ENCODE data around the gene PKDREJ.
A peak's percentile ranks its signal among the peaks of the same experiment; 100 is the strongest.
"Not testable (repeated sequence)": the region's sequence is repeated elsewhere in the genome, so short reads cannot be mapped to it uniquely, and the experiment has no call there.

The PKDREJ gene, protein sequence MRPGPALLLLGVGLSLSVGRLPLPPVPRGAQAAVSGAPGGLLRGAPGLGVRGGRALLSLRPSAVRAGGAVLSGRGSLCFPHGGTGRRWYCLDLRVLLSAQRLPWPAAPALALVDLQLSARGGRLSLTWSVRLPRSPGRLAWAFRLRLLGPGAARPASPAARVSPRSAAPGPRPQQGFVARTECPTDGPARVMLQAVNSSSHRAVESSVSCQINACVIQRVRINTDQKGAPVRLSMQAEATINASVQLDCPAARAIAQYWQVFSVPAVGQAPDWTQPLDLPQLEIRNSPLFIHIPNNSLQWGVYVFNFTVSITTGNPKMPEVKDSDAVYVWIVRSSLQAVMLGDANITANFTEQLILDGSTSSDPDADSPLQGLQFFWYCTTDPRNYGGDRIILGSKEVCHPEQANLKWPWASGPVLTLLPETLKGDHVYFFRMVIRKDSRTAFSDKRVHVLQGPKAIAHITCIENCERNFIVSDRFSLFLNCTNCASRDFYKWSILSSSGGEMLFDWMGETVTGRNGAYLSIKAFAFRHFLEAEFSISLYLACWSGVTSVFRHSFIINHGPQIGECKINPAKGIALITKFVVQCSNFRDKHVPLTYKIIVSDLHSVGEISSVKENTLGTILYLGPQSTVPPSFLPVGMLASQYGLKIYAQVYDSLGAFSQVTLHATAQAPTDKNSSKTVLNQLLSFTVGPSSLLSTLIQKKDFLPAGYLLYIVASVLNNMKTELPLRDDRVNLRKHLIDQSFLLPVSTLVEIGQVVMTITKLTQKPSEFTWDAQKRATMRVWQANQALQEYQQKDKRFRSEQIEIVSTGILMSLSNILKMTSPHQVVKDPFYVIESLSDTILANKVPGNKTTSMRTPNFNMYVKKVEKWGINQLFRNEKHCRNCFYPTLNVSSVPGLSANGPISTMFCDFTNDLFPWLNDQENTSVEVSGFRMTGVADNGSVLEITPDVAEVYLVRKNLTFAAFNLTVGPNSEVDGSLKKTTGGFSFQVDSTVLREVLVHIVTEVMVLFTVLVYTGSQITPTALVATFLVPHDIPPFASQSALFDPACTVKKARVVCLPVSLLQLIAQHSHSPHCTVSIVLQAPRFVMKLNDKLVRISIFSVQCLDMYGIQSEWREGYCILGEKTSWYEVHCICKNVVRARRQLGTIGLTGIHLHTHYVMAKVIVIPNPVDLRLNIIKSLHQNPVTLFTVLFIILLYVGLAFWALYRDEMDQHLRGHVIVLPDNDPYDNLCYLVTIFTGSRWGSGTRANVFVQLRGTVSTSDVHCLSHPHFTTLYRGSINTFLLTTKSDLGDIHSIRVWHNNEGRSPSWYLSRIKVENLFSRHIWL (N-terminal part only)

DNA sequence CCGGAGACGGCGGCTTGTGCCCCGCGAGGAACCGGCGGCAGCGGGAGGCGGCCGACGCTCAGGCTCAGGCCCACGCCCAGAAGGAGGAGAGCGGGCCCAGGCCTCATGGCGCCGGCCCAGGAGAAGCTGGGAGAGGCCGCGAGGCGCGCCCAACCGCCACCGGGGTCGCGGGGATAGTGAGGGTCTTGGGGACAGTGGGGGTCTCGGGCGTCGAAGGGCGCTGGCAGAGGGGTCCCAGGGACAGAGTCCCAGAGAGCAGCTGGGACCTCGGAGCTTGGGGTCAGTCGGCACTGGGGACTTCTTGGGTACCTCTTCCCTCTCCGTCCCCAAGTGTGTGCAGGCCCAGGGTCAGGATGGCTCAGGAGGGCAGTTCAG is at the start of gene PKDREJ:
Gene PKDREJ (minus strand): TSS at position 128 of the 375 bp plus-strand sequence. CDS start 21 bp downstream, at position 107.
- DNase-seq (ENCODE audit: low spot score): no peak

DNA sequence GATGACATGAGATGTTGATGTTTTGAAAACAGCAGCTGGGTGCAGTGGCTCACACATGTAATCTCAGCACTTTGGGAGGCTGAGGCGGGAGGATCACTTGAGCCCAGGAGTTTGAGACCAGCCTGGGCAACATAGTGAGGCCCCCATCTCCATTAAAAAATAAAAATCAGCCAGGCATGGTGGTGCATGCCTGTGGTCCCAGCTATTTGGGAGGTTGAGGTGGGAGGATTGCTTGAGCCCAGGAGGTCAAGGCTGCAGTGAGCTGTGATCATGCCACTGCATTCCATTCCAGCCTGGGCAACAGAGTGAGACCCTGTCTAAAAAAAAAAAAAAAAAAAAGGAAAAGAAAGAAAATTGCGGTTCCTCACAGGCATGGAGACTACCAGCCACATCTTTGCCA is 49.7 kb upstream of the PKDREJ start:
- DNase-seq (ENCODE audit: low spot score): not testable (repeated sequence)

DNA sequence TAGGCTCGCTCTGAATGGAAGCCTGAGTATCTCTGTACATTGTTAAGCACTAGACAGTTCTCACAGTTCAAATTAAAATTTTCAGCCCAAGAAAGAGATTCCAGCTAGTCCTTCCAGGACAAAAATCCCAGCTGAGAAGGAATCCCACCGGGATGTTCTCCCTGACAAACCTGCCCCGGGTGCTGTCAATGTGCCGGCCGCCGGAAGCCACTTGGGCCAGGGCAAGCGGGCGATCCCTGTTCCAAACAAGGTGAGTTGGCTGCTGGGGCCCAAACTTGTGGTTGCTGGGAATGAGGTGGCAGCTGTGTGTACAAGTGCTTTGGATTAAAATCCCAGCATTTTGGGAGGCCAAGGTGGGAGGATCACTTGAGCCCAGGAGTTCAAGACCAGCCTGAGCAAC is 48.9 kb upstream of the PKDREJ start:
- no peak for DNase-seq (ENCODE audit: low spot score)

DNA sequence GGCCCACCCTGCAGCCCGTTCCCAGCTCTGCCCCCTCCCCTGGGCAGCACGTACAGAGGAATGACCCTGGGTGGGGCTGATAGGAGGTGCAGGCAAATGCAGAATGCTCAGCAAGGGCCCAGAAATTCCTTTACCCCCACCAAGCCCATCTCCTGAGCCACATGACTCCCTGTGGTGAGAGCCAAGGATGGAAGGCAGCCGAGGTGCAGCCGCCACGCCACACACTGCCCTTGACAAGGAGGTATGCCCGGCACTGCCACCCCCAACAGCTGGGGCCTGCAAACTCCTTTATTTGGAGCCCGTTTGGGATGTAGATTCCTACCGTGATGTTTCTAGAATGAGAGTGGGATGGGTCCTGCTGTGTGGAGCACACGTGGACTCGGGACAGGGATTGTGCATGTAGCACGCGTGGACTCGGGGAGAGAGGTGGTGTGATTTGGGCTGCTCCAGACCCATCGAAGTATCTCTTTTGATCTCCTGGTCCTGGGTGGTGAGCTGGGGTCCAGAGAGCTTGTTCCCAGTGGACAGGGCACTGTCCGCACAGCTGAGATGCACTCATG is 46.5 kb upstream of the PKDREJ start:
- no peak for DNase-seq (ENCODE audit: low spot score)

DNA sequence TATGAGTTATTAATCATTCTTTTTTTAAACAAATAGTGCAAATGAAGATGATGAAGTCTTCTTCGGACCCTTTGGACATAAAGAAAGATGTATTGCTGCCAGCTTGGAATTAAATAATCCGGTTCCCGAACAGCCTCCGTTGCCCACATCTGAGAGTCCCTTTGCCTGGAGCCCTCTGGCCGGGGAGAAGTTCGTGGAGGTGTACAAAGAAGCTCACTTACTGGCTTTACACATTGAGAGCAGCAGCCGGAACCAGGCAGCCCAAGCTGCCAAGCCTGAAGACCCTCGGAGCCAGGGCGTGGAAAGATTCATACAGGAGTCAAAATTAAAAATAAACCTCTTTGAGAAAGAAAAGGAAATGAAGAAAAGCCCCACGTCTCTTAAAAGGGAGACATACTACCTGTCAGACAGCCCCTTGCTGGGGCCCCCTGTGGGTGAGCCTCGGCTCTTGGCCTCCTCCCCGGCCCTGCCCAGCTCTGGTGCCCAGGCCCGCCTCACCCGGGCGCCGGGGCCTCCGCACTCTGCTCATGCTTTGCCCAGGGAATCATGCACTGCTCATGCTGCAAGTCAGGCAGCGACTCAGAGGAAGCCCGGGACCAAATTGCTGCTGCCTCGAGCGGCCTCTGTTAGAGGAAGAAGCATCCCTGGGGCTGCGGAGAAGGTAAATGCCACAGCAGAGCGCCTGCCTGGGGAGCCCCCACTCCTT is 45.3 kb upstream of the PKDREJ start:
- no peak for DNase-seq (ENCODE audit: low spot score)

DNA sequence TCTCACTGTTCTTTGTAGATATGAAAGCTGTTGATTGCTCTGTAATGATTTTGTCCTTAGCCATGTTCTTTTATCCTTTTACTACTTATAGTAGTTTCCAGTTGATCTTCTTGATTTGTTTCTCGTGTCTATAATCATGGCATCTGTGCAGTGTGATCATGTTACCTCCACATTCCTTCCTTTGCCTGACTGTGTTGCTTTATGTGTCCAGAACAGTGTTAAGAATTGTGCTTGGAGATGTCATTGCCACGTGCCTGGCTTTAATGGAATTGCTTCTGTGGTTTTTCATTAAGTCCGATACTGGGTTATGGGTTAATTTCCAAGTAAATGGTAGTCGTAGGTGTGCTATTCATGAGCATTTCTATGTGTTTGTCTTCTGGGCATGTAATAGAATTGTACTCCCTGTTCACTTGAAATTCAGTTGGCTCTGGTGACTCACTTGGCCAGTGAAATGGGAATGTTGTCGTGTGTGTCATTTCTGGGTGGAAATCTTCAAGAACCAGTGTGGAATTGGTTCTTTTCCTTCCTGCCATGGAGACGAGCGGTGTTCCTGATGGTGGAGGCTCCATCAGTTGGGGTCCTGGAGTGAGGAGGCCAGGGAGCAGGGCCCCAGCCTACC is 40.3 kb upstream of the PKDREJ start:
- no peak for DNase-seq (ENCODE audit: low spot score)

DNA sequence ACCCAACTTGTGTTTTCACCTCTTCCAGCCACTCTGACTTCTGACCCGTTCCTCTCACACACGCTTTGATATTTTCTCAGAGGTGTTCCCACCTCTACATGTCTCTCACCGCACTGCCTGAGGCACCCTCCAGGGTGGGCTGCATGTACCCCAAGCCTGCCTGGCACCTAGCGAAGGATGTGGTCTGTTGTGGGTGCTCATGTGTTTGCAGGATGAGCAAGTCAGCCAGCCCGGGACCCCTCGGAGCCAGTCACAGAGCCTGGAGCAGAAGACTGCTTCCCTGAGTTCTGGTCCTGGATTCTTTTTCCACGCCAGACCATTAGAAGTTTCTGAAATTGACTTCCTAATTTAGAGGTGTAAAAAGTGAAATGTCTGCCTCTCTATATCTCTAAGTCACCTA is 37.3 kb upstream of the PKDREJ start:
- DNase-seq (ENCODE audit: low spot score): no peak

DNA sequence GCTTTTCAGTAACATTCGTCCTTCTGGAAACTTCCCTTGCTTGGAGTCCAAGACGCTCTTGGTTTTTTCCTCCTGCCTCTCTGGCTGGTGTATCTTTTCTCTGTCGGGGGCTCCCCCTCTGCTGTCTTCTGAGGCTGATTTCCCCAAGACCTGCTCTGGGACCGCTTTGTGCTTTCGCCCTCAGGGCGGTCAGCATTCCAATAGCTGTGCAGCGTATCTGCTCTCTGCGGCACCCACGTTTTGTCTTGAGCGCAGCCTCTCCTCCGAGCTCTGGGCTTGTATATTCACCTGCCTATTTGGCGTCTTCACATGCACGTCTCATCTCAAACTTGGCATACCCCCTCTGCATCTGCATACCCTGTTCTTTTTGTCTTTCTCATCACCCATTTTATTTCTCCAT is 36.0 kb upstream of the PKDREJ start:
- DNase-seq (ENCODE audit: low spot score): no peak

DNA sequence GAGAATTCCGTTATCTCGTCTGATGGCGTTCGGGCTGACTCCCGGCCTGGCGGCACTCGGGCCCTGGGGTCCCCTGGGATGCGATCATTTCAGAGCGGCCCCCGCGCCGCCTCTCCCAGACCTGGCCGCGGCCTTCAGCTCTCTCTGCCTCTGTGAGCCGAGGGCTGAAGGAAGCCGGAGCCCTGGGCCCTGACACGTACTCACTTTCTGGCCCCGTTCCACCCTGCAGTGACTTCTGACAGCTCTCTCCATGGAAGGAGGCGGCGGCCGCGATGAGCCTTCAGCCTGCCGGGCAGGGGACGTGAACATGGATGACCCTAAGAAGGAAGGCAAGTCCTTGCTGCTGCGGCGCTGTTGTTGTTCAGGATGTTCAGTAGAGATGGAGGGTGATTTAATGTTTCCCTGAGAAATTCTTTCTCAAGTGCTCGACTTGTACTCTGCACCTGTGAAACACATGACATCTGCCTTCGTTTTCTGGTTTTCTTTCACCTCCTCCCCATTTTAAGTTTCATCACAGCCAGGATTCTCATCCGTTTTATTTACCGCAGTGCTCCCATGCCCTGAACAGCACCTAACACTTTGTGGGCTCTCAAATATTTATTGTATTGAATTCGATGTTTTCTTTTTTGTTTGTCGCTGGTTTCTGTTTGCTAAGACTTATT is 34.1 kb upstream of the PKDREJ start:
- DNase-seq (ENCODE audit: low spot score): no peak

DNA sequence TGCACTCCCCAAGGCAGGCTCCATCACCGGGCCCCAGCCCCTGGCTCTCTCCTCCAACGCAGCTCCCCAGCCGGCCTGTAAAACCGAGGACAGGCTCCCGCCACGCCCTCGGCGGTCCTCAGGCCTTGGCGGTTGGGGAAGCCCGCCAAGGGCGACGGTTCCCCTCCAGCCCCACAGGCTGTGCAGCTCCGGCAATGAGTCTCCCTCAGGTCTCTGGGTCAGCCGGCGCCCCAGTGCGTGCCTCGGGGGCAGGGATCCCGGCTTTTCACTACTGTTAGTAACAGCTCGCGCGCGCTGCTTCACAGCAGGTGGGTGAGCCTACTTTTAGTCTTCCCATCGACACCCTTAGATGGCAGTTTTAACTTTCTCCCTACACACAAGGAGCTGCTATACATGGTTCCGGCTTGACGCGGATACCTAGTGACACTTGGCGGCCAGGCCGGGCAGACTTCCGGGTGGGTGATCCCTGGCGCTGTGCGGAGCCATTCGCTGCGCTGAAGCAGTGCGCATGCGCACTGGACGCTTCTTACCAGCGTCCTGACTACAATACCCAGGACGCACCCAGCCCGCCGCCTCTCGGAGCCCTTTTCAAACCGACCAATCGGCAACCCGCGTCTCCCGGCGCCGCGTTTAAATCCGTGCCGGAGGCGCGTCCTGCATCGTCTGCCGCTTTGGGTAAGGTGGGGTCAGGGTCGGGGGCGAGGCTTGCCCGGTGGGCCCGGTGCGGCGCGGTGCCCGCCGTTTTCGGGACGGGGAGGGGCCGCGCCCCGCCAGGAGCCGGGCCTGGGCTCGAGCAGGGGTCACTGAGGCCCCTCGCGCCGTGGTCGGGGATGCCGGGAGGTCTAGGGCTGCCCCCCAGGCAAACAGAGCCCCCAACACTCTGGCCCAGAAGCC is 33.4 kb upstream of the PKDREJ start, which contains the start of gene GTSE1:
Gene GTSE1 (plus strand): TSS at position 614 of the 894 bp plus-strand sequence. CDS start 531 bp downstream, outside the sequence.
- DNase-seq (ENCODE audit: low spot score): peak; percentile 97

DNA sequence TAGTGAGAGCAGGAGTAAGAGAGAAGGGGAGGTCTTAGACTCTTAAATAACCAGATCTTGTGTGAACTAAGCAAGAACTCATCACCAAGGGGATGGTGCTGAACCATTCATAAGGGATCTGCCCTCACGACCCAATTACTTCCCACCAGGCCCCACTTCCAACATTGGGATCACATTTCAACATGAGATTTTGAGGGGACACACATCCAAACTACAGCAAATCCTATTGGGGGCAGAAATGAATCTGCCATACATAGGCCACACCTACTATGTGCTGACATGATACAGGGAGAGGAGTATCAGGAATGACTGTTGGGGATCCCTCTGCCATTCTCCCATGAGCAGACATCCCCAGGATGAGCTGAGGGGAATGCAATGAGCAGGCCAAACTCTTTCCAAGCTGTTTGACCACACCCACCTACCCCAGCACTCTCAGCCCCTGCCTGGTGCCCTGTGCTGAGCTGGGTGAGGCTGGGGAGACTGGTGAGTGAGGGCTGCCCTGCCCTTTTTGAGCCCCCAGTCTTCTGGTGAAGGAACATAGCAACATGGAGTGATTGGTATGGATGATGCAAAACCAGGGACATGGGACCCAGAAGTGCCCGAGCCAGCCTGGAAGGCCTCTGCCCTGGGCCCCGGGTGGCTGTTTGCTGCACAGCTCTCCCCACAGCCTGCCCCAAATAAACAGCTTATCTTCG is 32.3 kb upstream of the PKDREJ start:
- DNase-seq (ENCODE audit: low spot score): no peak

DNA sequence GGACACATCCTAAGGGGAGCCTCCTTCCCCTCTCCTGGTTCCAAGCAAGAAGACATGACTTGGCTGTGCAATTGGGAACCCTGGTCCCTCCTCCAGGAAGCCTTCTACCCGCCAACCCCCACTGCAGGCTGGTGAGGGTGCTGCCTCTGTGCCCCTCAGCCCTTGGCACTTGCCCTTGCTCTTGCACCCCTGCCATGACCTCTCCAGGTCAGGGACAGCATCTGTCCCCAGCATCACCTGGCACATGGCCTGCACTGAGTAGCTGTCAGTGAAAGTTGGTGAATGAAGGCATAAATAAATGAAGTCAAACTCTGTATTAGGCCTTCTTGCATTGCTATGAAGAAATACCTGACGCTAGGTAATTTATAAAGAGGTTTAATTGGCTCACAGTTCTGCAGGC is 31.6 kb upstream of the PKDREJ start:
- DNase-seq (ENCODE audit: low spot score): no peak

DNA sequence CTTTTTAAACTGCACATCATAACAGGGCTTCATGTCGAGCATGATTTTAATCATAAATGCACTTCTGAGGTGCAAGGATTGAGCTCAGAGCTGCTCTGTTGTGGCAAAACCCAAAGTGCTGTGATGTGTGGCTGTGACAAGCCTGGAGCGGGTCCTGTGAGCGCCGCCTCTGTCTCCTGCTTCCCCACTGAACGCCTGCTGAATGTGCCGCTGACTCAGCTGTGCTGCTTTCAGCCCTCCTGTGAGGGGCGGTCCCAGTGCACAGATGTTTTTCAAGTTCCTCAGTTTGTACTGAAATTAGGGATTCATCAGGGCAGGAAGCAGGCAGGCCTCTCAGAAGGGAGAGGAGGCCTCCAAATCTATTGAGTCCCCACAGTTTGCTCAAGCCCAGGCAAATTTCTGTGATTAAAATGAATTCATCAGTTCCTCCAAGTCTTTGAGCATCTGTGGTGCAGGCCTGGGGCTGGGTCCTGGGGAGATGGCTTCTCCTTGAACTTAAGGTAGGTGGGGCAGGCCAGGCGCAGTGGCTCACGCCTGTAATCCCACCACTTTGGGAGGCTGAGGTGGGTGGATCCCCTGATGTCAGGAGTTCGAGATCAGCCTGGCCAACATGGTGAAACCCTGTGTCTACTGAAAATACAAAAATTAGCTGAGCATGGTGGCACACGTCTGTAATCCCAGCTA is 30.6 kb upstream of the PKDREJ start:
- peak; percentile 74 for DNase-seq (ENCODE audit: low spot score)

DNA sequence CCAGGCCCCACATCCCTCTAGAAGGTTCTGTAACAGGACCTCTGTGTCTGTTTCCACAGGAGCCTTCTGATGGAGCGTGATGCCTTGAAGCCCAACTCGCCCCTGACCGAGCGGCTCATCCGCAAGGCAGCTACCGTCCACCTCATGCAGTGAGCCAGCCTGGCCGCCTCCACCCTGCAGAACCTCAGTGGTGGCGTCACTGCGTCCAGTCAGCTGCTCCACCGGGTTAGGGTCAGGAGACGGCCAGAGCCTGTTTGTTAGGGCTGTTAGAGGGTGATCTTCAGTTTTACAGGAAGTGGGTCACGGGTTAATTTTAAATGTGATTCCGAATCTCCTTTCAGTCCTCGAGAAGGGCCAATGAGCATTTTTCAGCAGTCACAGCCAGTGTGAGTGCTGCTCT is 29.6 kb upstream of the PKDREJ start:
- DNase-seq (ENCODE audit: low spot score): no peak

DNA sequence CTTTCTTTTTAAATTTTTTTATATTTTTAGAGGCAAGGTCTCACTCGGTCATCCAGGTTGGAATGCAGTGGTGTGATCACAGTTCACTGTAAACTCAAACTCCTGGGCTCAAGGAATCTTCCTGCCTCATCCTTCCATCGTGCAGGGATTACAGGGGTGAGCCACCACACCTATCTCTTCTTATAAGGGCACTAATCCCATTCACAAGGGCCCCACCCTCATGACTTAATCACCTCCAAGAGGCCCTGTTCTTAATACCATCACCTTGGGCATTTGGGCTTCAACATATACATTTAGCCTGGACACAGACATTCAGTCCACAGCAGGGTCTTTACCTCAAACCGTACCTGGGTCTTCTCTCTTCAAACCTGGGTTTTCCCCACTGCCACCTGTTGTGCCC is 29.0 kb upstream of the PKDREJ start:
- no peak for DNase-seq (ENCODE audit: low spot score)

DNA sequence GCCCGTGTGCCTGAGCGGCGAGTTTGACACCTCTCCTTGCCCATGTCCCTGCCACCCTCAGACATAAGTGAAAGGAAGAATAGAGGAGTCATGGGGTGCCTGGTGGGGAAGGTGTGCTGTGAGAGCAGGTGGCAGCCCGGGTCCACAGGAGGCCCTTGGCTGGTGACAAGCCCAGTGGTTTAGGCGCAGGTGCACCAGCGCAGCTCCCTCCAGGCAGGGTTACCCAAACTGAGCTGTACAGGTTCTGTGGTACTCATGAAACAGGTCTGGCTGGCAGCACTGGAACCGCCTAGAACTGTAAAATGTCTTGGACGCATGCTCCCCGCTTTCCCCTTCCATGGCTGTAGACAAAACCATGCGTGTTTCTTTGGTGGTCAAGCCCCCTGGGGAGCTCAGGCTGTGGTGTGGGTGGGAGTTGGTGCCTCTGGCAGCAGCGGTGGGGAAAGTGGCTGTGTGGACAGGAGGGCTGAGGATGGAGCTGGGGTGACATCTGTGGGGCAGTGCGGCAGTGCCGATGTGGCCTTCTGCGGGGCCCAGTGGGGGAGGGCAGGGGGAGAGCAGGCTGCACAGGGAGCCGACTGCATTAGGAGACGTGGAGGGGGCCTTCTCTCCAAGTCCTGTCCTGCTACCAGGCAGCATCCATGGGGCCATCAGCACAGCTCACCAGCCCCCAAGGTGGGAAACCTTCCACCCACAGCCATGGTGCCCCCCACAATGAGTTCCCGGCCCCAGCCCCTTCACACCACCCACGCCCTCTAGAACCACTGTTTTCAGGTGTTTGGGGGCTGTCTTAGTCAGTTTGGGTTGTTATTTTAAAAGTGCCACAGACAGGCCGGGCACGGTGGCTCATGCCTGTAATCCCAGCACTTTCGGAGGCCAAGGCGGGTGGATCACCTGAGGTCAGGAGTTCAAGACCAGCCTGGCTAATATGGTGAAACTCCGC is 28.0 kb upstream of the PKDREJ start:
- no peak for DNase-seq (ENCODE audit: low spot score)
